Medulla oblongata (tissue), 1 donor: ENCODE results near the gene MSX1.
A peak's percentile ranks its signal among the peaks of the same experiment; 100 is the strongest.

ENCODE experiments used
- DNase-seq: peaks from one replicate; pipeline ENCODE4 v3.0.0-alpha.2; 2015; ENCODE audit errors: extremely low spot score

Gene MSX1

GRCh38 chr4:4857809-4858508, 1.5 kb upstream of the MSX1 start:
- DNase-seq: no peak

DNA sequence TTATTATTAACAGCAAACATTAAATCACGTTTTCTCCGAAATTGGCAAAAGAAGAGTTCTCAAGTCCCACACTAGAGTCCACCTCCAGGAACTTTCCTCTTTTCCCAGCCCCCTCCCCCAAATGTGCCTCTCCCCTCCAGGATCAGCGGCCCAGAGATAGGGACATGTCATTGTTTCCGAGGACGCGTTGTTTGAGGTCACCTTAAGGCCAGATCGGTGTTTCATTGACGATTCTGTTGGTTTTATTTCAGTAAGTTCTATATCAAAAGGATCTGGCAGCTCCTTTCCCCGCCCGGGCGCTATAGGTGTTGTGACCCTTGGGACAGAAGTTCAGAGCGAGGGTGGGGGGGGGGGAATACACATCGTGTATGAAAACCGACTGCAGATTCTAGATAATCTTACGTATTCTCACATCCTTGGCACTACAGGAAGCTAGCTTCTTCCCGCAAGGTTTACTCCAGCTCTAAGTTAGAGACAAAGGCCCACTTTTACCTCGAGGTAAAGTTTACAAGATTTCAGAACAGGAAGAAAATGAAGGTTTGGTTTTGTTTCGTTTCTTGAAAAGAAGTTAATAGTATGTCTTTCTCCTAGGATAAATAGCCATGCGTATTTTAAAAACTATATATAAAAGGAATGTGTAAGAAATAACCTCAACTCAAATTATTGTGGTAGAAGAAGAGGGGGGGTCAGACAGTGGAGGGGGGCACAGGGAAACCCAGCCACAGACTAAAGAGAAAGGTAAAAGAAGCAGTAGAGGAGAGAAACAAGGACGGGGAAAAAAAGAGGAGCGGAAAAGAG, 739 bp upstream of the MSX1 start:
- DNase-seq: no peak

GRCh38 chr4:4859799-4860599, 534 bp downstream of the MSX1 start:
- no peak for DNase-seq

GRCh38 chr4:4860600-4861389, 1.3 kb downstream of the MSX1 start:
- DNase-seq: peak; percentile 19

GRCh38 chr4:4861390-4862018, 2.0 kb downstream of the MSX1 start:
- no peak for DNase-seq

- DNase-seq: no peak
Measured at GRCh38 chr4:4862071-4862551, 2.6 kb downstream of the MSX1 start.

GRCh38 chr4:4862665-4863482, 3.4 kb downstream of the MSX1 start:
- DNase-seq: no peak

DNA sequence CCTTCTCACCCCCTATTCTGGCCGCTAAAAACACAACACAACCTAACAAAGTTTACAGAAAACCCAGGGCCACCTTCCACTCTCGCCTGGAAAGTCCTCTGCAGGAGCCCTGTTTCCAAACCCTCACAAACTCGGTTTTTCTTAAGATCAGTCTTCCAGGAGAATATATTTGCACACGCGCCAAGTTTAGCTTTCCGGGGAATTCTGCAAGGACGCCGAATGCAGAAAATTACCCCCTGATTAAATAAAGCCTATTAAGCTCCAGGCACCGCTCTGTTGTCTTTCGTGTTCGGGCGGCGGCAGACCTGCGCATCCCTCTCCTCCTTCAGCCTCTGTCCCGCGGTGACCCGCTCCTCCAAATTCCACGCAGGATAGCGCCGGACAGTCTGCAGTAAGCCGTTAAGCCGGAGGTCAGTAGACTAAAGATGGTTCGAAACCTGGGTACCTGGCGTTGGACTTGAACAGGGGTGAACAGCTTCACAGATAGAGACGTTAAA, 5.0 kb downstream of the MSX1 start:
- no peak for DNase-seq

- DNase-seq: no peak
Measured at GRCh38 chr4:4864940-4865704, 5.7 kb downstream of the MSX1 start.

DNA sequence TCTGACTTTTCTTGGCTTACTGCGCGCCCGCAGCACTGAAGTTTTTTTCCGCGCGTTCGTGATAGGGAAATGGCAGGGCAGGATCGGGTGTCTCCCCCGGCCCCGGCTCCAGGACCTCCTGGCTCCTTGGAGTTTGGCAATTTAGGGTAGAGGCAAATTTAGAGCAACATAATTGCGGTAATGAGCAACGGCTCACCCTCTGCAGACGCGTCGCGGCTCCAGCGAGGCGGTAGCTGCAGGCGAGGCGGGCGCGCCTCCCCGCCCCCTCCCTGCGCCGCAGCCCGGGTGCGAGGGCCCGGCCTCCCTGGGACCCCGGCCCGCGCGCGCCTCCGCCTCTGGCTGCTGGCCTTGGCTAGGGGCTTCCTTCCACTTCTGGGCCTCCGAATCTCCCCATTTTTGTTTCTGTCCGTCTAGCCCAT, 6.2 kb downstream of the MSX1 start:
- no peak for DNase-seq

DNA sequence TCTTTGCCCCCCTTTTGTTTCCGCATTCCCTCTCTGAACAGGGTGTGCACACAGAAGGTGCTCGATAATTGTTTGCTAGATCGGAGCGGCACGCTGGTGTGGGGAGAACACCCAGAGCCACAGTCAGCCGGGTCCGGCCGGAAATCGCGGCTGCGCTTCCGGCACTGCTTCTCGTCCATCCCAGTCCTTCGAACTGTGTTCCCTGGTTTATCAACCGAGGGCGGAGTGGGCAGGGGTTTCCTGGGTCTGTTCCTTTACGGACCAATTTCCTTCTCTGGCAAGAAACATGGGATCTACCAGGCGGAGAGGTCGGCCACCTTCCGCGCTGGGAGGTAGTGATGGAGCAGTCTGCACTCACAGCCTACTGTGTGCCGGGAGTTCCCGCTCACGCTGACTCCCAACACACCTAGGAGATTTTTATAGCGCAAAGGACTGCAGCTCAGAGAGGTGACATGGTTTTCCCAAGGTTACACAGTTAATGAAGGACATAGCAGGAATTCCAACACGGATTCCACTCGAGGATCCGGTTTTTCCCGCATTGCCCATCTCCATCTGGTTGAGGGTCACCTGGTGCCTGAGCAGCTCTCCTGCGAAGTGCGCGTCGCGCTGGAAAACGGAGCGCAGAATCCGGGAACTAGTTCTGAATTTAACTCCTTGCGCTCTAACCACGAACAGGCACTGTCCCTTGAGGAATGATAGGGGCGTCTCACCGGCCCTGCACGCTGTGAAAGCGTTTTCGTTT, 6.8 kb downstream of the MSX1 start:
- DNase-seq: no peak

DNA sequence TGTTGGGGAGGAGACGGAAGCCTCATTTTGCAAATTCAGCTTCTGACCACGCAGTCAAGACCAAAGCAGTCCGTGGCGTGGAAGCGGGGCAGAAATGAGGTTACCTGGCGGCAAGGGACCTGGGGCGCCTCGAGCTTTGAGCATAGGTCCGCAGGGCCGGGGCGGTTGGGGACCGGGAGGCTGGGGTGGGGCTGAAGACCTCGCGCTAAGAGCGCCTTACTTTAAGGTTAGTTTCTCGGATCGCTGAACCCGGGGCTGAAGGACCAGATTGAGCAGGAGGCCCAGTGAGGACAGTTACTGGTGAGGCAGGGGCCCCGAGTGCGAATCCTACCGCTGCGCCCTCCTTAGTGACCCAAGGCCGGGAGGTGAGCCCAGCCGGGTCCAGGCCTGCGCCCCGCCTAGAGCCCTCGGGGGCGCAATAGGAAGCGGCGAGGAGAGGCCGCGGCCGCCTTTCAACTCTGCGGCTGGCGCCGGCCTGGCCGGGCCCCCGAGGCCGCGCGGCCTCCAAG, 7.5 kb downstream of the MSX1 start:
- DNase-seq: no peak

DNA sequence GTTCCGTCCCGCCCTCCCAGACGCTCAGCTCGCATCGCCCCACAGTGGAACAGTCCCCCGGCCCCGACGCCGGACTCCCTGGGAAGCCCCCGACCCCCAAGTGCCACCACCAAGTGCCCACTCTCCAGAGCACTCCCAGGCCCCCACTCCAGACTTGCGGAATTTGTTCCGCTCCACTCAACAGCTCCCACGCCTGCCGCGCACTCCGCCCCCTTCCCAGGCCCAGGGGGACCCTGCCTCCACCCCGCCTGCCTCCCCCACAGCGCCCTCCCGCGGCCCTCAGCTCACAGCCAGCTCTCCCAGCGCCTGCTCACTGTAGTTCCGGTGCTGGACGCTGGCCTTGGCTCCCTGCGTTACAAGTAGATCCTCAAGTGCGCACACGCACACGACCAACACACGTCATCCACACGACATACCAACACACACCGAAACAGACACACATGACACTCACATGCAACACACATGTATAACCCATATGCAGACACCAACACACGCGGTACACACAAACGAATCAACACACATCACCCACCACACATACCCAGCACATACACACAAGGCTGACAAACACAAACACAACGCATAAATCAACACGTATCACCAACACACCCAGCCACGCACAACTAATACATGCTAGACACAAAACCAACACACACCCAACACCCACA, 8.0 kb downstream of the MSX1 start:
- no peak for DNase-seq

DNA sequence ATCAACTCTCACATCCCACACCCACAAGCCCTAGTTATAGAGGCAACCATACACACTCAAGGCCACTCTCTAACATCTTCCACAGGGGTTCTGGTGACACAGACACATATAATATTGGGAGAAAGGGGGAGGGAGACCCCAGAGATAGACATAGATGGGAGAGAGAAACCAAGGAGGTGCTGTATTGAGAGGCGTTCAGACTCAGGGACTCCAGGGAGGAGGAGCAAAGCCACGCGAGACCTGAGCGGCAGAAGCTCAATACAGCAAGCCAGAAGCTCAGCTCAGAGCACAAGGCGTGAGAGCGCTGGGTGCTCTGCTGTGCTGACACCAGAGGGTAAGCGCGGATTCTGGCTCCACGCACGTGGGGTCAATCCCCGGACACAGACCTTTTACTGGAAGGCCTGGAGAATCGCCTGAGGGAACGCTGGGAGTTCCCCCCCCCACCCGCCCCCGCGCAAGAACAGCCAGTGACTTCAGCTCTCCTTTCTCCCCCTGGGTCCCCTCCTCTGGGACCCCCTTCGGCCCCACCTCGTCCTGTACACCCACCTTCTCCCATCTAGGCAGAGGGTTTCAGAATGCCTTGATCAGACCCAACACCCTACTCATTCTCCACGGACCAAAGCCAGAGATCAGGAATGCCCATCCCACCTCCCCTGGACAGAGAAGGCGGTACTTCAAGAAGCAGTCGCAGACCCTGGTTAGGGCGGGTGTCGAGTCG, 8.7 kb downstream of the MSX1 start:
- no peak for DNase-seq

GRCh38 chr4:4868758-4869723, 9.6 kb downstream of the MSX1 start:
- no peak for DNase-seq
